HG02973 (cell line): ENCODE results near the gene PPP2R5E.
"Not testable (repeated sequence)": the region's sequence is repeated elsewhere in the genome, so short reads cannot be mapped to it uniquely, and the experiment has no call there.

Experiments
- ATAC-seq: cut with Tn5 transposase; IDR thresholded peaks from one replicate; pipeline ENCODE4 v1.9.1; 2021; ENCODE audit warnings: moderate library complexity; ENCODE audit not compliant: unreplicated experiment

PPP2R5E gene

DNA sequence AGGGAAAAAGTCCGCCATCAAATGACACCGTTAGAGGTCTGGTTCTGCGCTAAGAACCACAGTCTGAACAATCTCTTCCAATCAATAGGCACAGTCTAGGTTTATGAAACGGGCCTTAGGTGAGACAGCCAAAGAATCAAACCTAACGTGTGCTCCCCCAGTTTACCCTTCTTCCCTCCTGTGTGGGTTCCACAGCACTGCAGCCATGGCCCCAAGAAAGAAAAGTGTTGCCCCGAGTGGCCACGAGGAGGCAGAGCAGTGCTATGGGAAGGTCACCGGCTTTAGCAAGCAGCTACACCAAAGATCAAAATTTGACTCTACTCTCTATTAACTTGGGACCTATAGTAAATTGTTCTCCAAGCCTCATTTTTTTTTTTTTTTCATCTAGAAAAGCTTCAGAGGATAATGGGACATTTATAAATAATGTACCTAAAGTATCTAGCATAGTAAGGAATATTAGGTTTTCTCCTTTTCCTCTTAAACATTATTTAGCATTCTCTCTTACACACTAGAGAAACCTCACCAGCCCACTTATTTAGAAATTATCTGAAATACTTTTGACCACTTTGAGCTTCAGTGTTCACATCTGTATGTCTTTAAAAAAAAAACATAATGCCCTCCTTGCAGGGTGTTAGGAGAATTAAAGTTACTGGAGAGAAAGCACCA is 154.3 kb downstream of the PPP2R5E start:
- peak; percentile 69 for ATAC-seq

DNA sequence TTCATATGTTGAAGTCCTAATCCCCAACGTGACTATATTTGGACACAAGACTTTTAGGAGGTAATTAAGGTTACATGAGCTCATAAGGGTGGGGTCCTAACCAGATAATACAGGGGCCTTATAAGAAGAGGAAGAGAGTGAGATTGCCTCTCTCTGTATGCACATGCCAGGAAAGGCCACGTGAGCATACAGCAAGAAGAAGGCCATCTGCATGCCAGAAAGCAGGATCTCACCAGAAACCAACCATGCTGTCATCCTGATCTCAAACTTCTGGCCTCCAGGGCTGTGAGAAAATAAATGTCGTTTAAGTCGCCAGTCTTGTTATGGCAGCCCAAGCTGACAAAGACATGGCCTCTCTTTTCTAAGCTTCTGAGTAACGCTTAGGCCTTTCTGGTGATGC is 155.5 kb downstream of the PPP2R5E start:
- no peak for ATAC-seq

DNA sequence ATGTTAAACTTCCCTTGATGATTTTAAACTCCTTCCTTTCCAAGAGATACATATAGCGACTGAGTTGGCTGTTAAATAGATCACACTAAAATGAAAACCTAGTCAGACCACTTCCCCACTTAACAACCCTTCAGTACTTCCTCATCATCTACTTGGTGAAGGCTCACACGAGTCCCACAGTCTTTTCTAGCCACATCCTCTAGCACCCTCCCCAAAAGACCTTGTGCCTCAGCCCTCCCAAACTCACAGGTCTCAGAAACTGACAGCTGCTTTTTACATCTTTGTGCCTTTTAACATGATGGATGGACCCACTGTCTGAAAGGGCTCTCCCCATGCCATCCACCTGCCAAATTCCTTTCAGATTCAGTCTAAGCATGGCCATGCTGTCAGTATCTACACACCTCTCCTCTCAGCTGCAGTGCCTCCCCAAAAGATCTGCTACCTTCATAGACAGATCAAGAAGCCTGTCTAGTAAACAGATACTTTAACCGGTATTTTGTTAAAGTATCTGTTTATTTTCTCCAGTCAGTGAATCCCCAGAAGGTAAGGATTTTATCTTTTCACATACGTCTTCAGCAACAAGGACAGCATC is 159.3 kb downstream of the PPP2R5E start:
- peak; percentile 88 for ATAC-seq

DNA sequence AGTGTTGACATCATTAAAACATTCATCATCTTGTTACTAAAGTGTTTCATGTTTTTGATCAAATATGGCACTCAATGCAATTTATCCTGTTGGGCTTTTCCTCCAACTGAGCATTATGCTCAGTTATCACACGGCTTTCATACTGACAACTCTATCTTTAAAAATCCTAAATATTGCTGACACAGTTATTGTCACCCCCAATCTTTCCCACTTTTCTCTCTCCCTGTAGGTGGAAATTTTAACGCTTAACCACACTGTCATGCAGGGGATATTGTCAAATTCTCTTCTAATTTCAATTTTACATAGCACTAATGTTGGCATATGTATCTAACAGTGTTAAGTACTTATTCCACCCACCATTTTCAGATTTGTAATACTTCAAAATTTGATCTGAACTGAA is 164.7 kb downstream of the PPP2R5E start:
- no peak for ATAC-seq

DNA sequence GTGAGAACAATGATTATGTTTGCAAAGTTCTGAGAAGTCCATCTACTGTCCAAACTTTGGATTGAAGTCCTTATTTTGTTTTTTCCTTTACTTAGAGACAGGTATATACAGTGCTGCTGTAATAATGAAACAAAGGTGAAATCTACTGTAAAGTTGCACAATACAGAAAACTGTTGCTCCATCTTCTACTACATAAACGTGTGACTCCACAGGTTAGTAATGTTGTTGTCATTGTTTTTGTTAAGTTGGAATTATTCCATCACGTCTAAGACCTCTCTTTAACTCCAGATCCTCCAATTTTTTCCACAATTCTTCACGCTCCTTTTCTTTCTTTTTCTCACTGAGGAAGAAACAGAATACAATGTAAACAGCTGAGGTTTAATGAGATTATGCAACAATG is 167.4 kb downstream of the PPP2R5E start:
- no peak for ATAC-seq

DNA sequence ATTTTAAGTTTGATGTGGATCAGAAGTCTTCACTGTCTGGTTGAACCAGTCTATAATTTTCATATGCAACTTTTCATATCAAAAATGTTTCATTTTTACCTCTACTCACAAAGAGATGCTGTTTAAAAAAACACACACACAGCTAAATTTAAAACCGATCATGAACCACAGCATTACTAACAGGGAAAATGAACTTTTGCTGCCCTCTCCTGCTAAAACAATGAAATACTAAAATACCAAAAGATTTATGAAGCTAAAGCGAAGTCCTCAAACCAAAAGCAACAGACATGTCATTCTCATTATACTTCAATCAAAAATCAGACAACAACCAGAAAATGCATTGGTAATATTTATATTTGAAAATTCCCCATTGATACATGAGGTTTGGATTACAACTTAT is 171.6 kb downstream of the PPP2R5E start:
- ATAC-seq: not testable (repeated sequence)

DNA sequence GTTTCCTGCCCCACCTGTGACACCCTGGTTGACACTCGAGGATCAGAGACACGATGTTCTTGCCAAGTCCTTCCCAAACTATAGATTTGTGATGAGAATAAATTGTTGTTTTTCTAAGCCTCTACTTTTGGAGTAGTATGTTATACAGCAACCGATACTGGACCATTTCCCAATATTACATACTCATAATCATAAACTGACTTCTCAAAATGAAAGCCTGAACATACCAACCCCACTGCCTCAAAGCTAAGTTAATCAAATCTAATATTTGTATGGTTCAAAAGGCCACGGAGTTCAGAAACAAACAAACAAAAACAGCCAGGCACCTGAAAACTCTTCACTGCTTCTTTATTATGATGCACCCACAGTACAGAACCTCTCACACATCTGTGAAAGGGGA is 172.1 kb downstream of the PPP2R5E start:
- ATAC-seq: no peak

DNA sequence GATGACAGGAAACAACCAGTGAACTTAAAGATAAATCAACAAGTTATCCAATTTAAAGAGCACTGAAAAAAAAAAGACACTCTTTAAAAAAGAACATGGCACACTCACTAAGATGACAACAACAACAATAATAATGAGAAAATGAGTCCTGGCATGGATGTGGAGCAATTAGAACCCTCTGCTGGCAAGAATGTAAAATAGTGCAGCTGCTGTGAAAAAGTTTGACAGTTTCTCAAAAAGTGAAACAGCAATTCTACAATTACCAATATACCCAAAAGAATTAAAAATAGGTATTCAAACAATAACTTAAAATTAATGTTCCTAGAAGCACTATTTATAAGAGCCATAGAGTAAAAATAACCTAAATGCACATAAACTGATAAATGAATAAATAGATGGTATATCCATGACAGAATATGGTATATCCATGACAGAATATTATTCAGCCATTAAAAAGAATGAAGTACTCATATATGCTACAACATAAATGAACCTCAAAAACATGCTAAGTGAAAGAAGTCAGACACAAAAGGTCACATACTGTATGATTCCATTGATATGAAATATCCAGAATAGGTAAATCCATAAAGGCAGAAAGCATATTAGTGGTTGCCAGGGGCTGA is 175.3 kb downstream of the PPP2R5E start:
- no peak for ATAC-seq

DNA sequence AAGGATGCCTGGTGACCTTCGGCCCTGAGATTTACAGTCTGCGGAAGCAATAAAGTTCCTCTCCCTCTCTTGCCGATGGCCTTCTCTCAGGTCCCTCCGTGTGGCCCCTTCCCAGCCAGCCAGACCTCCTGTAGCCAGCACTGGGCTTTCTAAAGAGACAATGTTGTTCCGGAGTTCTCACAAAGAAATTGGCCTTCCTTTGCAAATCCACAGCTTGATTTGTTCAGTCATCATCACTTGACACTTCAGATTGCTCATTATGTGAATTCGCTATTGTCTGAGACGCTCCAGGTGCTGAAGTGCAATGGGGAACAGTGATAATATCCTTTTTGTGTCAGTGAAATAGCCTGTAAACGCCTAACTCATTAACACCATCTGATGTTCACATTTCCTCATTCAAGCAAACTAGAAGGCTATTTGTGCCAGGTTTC is 180.8 kb downstream of the PPP2R5E start:
- ATAC-seq: no peak

DNA sequence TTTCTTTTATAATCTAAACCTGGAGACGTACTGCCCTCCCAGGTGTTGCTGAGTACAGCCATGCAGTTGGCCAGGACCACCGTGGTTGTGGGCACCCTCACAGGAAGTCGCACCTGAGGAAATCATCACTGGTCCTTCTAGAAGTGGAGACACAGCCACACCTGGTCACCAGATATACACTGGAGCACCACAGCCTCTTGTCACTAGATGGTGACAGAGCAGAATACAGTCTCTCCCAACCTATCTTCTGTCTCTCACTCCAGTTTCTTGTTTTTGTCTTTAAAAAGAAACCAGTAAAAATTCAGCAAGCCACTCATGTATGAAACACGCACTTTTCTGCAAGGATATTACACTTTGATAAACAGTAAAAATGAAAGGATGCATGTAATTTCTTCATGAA is 181.4 kb downstream of the PPP2R5E start:
- no peak for ATAC-seq

DNA sequence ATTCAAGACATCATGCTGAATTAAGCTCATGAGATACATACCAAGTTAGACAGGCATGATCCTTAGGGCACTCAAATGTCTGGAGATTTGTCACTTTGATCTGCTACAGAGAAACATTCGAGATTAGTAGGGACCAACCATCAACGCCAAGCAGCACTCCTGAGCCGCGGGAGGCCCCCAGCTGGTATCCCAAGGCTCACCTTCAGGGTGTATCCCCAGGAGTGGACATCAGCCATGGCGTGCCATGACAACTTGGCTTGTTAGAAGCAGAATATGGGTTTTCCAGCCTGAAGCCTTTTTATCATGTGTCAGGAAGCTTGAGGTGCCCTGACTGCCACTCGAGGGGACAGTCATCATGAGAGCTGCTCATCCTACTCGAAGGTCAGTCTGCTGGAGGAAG is 185.3 kb downstream of the PPP2R5E start:
- ATAC-seq: no peak

DNA sequence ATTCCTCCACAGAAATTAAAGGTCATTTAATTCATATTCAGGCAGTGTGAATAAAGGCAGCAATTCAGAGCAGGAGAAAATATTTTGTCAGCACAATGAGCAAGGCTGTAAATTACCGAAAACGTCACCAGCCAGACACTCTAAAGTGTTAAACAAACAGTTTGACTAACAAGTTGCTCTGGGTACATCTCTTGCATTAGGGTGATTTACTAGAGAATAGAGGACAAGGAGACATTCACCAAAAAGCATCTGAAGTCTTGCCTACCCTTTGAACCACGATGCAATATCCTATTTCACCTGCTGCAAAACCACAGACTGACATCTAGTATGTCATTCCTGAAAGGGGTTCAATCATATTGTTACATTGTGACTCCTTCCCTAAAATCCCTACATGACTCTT is 197.4 kb downstream of the PPP2R5E start:
- no peak for ATAC-seq

DNA sequence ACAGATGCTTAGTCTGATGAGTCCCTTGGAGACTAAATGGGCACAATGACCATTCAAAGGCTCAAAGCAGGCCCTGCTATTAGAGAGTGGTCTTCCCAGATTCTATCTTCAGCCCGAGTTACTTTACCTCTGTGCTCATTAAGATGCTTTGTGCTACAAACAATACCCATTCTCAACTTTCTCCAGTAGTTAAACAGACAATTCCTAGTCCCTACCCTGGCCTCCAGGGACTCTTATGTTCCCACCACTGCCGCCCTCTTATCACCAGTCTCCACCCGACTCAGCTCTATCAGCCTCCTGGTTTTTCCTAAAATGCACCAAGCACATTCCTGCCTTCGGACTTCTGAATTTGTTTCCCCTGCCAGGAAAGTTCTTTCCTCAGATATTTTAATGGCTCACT is 198.8 kb downstream of the PPP2R5E start:
- no peak for ATAC-seq

DNA sequence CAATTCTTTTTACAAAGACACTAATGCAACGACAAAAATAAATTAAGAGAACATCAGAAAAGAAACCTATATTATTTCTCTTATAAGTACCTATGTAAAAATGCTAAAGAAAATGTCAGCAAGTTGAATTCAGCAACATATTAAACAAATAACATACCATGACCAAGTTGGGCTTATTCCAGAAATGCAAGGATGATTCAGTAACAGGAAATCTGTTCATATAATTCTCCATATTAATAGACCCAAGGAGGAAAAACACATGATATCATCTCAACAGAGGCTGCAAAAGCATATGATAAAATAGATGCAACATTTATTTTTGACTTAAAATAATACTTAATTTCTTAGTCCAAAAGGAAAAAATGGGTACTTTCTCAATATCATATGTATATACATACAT is 199.3 kb downstream of the PPP2R5E start:
- no peak for ATAC-seq

DNA sequence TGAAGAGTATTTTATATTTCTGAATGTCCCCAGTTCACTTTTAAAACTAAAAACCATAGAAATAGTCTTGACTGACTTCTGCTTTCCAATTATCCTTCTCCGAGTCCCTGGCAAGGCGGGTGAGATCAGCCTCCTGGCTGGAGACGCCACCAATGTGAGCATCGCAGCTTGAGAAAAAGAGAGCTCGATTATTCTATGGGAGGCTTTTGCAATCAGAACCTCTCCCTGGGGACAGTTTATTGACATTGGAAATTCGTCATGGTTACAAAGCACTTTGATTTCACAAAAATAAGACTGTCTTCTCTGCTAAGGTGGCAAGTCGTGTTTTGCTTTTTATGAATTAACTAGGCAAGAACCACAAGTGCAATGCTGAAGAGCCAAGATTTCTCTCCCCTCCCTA is 200.8 kb downstream of the PPP2R5E start:
- no peak for ATAC-seq

DNA sequence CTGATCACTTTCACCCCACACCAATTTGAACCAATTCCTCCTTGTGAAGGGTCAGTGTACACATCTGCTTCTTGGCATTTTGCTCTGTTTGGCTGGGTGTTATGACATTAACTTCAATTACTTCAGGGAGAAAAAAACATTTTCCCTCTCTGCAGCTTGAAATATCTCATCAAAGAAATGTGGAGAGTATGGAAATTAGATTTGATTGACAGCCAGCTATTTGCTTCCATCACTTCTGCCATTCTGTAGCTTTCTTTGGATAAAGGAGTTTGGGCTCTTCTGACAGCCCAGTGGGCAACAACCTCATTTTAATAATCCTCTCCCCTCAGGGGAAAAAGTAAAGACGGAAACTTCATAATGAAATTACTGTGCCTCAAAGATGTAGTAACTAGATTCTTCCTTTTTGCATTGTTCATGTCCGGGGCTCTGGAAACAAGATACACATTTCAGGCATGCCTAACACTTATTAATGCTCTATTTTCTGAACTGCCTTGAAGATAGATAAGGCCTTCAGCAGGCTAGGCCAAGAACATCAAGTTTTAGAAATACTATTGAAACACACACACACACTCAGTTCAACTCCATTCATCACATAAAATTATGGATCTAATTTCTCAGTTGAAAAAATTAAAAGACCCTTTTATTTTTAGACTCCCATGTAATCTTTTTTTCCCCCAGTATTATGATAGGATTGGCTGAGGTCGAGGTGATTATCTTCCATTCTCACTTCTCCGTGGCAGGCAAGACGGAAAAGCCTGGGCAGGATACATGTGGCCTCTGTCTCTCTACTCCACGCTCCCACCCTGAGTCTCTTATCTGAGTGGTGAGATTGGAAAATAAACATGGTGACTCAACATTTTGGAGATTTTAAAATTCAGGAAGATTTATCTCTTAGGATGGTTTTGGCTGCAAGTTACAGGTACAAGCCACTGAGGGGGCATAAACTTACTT is 214.1 kb downstream of the PPP2R5E start:
- no peak for ATAC-seq

DNA sequence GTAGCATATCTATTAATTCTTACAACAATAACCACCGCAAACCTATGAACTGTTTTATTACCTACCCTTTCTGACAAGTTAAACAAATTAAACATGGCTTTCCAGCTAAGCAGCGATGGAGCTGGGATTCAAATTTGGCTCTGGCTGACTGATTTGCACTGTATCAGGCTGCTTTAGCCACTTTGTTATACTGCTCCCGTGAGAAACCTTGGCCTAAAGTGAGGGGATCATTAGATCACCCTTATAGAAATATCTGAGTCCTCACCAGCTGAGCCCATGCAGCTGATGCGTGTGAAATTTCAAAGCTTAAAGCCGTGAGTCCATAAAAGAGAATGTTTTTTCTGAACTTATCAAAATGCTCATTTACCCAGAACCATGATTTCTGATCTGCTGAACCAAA is 216.3 kb downstream of the PPP2R5E start:
- ATAC-seq: no peak

DNA sequence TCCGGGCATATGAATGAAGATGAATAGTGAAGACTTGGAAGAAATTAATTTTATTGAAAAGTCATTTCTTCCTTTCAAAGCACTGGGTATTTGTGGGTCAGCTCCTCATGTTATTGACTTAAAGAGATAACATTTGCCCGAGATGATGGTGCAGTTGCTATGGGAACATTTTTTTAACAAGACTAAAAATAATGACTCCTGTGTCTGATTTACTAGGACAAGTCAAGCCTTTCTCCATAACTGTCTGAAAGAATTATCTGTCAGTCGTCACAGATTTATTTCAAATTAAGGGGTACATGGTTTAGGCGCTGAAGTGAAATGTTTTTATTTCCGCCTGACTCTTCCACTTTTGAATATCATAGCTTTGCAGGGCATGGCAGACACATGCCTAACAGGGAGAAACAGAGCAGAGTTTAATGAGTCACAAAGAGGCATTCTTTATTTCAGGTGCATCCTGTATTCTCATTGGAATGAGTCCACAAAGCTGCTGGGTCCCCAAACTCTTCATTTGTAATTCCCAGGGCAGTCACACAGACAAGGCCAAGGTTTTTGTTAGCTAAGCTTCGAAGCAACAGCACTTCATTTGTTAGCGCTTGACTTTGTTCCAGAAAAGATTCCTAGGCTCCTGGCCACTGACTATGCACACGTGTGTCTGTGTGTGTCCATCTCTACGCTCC is 220.1 kb downstream of the PPP2R5E start:
- ATAC-seq: no peak

DNA sequence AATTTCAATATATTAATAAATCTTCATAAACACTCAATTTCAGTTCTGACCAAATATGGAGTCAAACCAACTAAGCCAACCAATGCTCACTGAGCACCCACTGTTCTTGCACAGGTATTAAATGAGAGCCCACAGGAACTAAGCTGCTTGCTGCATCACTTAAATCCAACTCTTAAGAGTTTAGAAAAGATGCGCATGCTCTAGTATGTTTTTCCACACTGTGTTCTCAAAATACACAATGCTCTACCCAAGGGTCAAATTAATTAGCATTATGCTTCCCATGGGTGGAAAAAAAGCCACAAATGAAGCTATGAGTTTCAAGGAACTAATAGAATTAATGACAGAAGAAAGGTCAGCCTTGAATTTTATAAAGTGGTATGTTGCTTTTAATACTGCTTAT is 220.7 kb downstream of the PPP2R5E start:
- ATAC-seq: no peak
